GM19099 (cell line): ENCODE results near the gene KSR2.

ENCODE experiments used
- POLR2A ChIP-seq: IDR thresholded peaks from 3 replicates; pipeline ENCODE4 v1.6.1; 2011; ENCODE audit warnings: low read depth; ENCODE audit not compliant: insufficient read length; ENCODE audit errors: extremely low read depth

Gene KSR2

GRCh38 chr12:117641885-117642284 is 326.9 kb downstream of the KSR2 start:
- no peak for TF ChIP-seq POLR2A

- no peak for TF ChIP-seq POLR2A
These were observed 328.3 kb downstream of the KSR2 start for GRCh38 chr12:117640511-117640910.

DNA sequence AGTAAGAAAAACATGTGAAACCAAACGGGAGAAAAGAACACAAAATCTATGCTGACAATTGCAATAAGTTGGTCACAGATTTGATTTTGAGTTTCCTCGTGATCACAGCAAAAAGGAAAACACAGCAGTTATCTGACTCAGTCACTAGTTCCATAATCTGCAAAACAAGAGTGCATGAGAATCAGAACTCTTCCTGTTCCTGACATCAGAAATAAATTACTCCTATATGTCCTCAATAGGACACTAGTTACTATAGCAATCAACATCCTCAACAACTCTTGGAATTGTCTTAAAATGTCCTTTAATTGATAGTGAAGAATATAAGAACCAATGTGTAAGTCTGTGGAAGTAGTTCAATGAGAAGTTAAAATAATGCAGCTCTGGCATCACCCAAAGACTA is 339.3 kb downstream of the KSR2 start:
- no peak for TF ChIP-seq POLR2A

DNA sequence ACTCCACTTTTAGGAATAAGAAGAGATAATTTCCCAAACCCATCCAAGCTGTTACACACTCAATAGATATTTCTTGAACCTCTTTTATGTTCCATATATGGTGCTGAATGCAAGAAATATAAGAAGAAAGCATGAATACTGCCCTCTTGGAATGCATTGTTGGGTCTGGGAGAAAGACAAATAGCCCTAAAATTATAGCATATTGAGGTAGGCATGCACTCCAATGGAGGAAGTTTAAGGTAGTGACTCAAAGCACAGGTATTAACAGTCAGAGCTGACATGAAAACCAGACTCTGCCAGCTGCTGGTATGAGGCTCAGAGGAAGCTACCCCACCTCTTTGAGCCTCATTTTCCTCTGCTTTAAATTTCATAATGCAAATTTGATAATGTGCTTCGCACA is 346.0 kb downstream of the KSR2 start:
- TF ChIP-seq POLR2A, result no peak

DNA sequence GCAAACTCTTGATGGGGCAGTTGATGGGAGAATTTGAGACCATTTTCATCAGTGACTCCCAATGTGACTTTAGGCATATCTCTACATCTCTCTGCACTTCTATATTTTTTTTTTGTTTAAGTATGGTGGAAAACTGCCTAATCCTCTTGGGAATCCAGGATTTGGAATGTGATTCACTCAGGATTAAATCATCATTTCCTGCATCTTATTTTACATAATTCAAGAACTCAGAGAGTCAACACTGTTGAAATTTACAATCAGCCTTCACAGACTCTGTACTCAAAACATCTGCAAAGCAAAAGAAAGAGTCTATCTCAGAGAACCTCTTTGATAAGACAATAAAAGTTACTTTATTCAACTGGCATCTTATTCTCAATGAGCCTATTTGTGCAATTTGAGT is 346.7 kb downstream of the KSR2 start:
- TF ChIP-seq POLR2A, result no peak

- TF ChIP-seq POLR2A, result no peak
These were observed 361.0 kb downstream of the KSR2 start for GRCh38 chr12:117607778-117608177.

DNA sequence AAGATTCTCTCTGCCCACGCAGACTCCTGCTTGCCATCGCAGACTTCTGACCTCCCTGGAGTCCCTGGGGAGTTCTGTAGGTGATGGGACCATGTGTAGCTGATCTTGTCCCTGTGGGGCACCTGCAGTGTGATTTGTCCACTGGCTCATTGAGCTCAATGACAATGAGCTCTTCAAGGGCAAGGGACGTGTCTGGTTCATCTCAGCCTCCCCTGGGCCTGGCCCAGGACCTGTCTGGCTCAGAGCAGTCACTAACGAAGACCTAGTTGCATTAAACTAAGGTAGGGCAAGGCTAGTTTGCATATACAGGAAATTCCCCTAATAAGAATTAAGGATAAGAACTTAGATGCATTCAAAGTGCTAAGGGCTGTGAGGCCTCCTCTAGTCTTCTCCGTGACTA is 361.8 kb downstream of the KSR2 start:
- TF ChIP-seq POLR2A, result no peak

GRCh38 chr12:117606024-117606423 is 362.8 kb downstream of the KSR2 start:
- TF ChIP-seq POLR2A, result no peak

DNA sequence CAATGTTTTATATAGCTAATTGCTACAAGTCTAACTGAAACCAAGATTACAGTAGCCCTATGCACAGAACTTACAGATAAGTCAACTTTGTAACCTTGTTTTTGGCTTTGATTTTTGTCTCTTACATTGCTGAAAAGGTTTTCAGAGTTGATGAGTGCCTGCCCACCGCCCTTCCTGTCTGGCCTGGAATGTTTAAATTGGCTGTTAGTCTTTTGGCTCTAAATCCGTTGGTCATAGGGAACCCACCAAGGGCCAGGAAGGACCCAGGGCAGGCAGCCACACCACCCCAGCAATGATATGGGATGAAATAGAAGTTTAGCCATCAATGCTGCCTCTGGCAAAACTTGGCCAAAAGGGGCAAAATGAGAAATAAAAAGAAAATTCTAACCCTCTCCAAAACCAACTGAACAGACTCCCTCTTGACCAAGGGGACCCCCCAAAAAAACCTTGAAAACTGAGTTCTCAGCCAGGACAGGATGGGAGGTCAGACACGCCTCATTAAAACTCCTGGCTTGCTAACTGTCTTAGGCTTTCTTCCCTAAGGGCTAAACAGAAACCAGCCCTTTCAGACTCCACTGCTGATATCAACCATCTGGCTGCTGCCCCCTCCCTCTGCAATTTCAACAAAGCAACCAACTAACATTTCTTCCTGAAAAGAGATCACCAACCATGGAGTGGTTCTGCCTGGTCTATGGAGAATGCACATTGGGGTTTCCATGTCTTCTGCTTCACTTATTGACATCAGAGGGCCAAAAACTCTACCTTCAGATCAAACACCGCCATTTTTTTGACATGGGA is 365.3 kb downstream of the KSR2 start:
- TF ChIP-seq POLR2A, result no peak

DNA sequence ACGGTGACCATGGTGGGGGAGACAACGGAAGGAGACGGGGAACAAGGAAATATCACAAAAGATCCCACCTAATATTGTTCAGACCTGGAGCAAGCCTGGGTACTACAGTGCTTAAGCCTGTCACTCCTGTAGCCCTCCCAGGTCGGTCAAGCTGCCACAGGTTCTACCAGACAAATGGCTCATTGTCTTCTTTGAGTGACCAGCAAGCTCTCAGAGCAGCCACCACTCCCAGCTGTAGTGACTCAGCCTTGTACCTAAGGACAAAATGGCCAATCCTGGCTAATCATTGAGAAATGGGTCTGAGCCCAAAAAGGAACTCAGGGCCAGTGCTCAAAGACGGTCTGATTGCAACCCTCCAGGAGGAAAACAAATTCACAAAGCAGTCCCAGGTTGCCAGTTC is 368.9 kb downstream of the KSR2 start:
- no peak for TF ChIP-seq POLR2A

- TF ChIP-seq POLR2A, result no peak
These were observed 371.8 kb downstream of the KSR2 start for GRCh38 chr12:117596968-117597367.

- TF ChIP-seq POLR2A, result no peak
These were observed 373.0 kb downstream of the KSR2 start for GRCh38 chr12:117595751-117596150.

DNA sequence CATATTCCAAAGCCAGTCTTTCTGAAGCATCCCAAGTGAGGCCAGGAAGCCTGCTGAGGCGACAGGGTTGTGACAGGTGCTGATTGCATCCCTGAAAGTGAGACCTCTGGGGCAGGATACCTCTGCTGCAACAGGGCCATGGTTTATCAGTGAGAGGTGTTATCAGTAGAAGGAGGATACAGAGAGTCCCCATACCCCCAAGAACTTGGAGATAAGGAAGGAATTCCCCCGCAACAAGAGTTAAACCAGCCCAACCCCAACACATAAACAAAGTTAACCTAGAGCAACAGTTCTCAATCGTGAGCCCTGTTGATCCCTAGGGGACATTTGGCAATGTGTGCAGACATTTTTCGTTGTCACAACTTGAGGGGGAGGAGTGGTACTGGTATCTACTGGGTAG is 374.3 kb downstream of the KSR2 start:
- TF ChIP-seq POLR2A, result no peak

- TF ChIP-seq POLR2A, result no peak
These were observed 374.9 kb downstream of the KSR2 start for GRCh38 chr12:117593815-117594400.

- TF ChIP-seq POLR2A, result no peak
These were observed 376.0 kb downstream of the KSR2 start for GRCh38 chr12:117592588-117593305.

GRCh38 chr12:117590999-117591398 is 377.8 kb downstream of the KSR2 start:
- no peak for TF ChIP-seq POLR2A
